GM23248 (cell line): ENCODE data around the gene VPS8. TPM values are rescaled to one million over a fixed set of nuclear protein-coding genes. Genes with fewer than 3 reads are reported as not detected.

ENCODE experiments used
- DNase-seq: peaks from one replicate; pipeline ENCODE4 v3.0.0-alpha.2; 2015
- H2AFZ ChIP-seq: fragments of 200-600 bp; sonication (generic); 2 replicates; pipeline ENCODE4 v1.6.1; 2016; ENCODE audit warnings: antibody characterized with exemption
- H3F3A ChIP-seq: fragments of 200-600 bp; sonication (generic); 2 replicates; pipeline ENCODE4 v1.6.1; 2016; ENCODE audit warnings: mild to moderate bottlenecking, antibody characterized with exemption, mixed run types; ENCODE audit not compliant: insufficient read depth
- H3K27ac ChIP-seq: fragments of 200-600 bp; sonication (generic); 2 replicates; pipeline ENCODE4 v1.5.1; 2016; ENCODE audit warnings: mild to moderate bottlenecking
- H3K27me3 ChIP-seq: fragments of 200-600 bp; sonication (generic); replicated peaks from 2 replicates; pipeline ENCODE4 v1.6.1; 2016; ENCODE audit warnings: mild to moderate bottlenecking; ENCODE audit not compliant: insufficient read depth
- H3K36me3 ChIP-seq: fragments of 200-600 bp; sonication (generic); 2 replicates; pipeline ENCODE4 v1.6.1; 2016; ENCODE audit warnings: low read depth, mild to moderate bottlenecking
- H3K4me1 ChIP-seq: fragments of 200-600 bp; sonication (generic); 2 replicates; pipeline ENCODE4 v1.6.1; 2016; ENCODE audit warnings: mild to moderate bottlenecking; ENCODE audit not compliant: insufficient read depth
- H3K4me2 ChIP-seq: fragments of 200-600 bp; sonication (generic); one replicate; pipeline ENCODE4 v1.6.1; 2016; ENCODE audit warnings: mild to moderate bottlenecking; ENCODE audit not compliant: unreplicated experiment
- H3K4me3 ChIP-seq: fragments of 200-600 bp; sonication (generic); 2 replicates; pipeline ENCODE4 v1.5.1; 2016; ENCODE audit warnings: mild to moderate bottlenecking
- H3K79me2 ChIP-seq: fragments of 200-600 bp; sonication (generic); 2 replicates; pipeline ENCODE4 v1.6.1; 2016; ENCODE audit warnings: mild to moderate bottlenecking; ENCODE audit not compliant: insufficient read depth
- H3K9ac ChIP-seq: fragments of 200-600 bp; sonication (generic); 2 replicates; pipeline ENCODE4 v1.6.1; 2016; ENCODE audit warnings: mild to moderate bottlenecking
- H3K9me2 ChIP-seq: fragments of 200-600 bp; sonication (generic); 2 replicates; pipeline ENCODE4 v1.6.1; 2016; ENCODE audit warnings: mixed run types, mild to moderate bottlenecking, moderate library complexity; ENCODE audit not compliant: insufficient read depth
- H3K9me3 ChIP-seq: fragments of 200-600 bp; sonication (generic); one replicate; pipeline ENCODE4 v1.6.1; 2017; ENCODE audit warnings: low read depth
- H4K20me1 ChIP-seq: fragments of 200-600 bp; sonication (generic); 2 replicates; pipeline ENCODE4 v1.6.0; 2016; ENCODE audit not compliant: insufficient read depth
- EZH2 ChIP-seq: fragments of 200-600 bp; sonication (generic); IDR thresholded peaks from 2 replicates; pipeline ENCODE4 v1.6.1; 2018; ENCODE audit warnings: antibody characterized with exemption, mild to moderate bottlenecking; ENCODE audit not compliant: insufficient read depth, poor library complexity, severe bottlenecking
- EZH2phosphoT487 ChIP-seq: fragments of 200-600 bp; sonication (generic); IDR thresholded peaks from 2 replicates; pipeline ENCODE4 v1.6.1; 2018; ENCODE audit warnings: antibody characterized with exemption, moderate library complexity, mild to moderate bottlenecking, low read depth; ENCODE audit not compliant: insufficient read depth
- WGBS, 2 experiments: methylation state at CpG; one replicate each; pipeline ENCODE4 v1.1.6; 2015 to 2017; ENCODE audit warnings: low lambda C conversion rate in 2 of 2, low coverage in 1 of 2; ENCODE audit errors: missing lambda C conversion rate in 2 of 2; 5-methylcytosine and 5-hydroxymethylcytosine counted together
- in situ Hi-C: fragments of 300-500 bp; cut with MboI; formaldehyde crosslinking; loops from 2 replicates; pipeline ENCODE4 v1.15.0; 2020
- polyA plus RNA-seq: library from polyadenylated mRNA; unstranded; fragments of >200 nt; fragmentation: Nextera tagmentation; extraction: Ambion mirVana; gene quantifications from 2 replicates; pipeline ENCODE4 v1.2.1, GENCODE V29; 2016
- total RNA-seq: library from RNA; depleted of rRNA; stranded (reverse); fragments of >200 nt; shearing (Covaris generic); gene quantifications from 2 replicates; pipeline ENCODE4 v1.2.3, GENCODE V29; 2014

The VPS8 gene
- total and polyA plus RNA-seq, 2 experiments from 2014 or later, result 17.8 to 45.5 TPM

- H3K9me3 ChIP-seq, result no peaks in the 10 kb centered on the region
- TF ChIP-seq EZH2phosphoT487 (no peak), EZH2 (no peak)
- H3K79me2 ChIP-seq, result no peaks in the 10 kb centered on the region
- WGBS, 2 experiments, result 96 to 97% methylated on average over 1 of the region's 1 CpG
- H2AFZ ChIP-seq, result no peak overlapping the region
- H3F3A ChIP-seq, result no peaks in the 10 kb centered on the region
- no peak overlapping the region for H3K9ac ChIP-seq
- H3K9me2 ChIP-seq, result no peaks in the 10 kb centered on the region
- no peaks in the 10 kb centered on the region for H4K20me1 ChIP-seq
- no peak overlapping the region for H3K4me2 ChIP-seq
- no peaks in the 10 kb centered on the region for H3K36me3 ChIP-seq
- no peaks in the 10 kb centered on the region for H3K27me3 ChIP-seq
- in situ Hi-C loops, result no loop called here
- H3K4me3 ChIP-seq, result no peak overlapping the region
- no peak overlapping the region for H3K27ac ChIP-seq
- no peak for DNase-seq
- H3K4me1 ChIP-seq, result no peaks in the 10 kb centered on the region
These were observed 225.8 kb downstream of the VPS8 start for GRCh38 chr3:185037801-185038200.

GRCh38 chr3:185040425-185040824, 228.5 kb downstream of the VPS8 start:
- DNase-seq, result no peak
- Histone ChIP-seq H3K9me2 (no peaks in the 10 kb centered on the region), H3K9me3 (no peaks in the 10 kb centered on the region), H3K27ac (no peak overlapping the region), H3K9ac (no peak overlapping the region), H2AFZ (no peak overlapping the region), H3K27me3 (no peaks in the 10 kb centered on the region), H3K79me2 (no peaks in the 10 kb centered on the region), H3K4me2 (no peak overlapping the region), H3K4me1 (peaks cover 5% of the 10 kb centered on the region), H3F3A (no peaks in the 10 kb centered on the region), H4K20me1 (no peaks in the 10 kb centered on the region), H3K4me3 (no peak overlapping the region), H3K36me3 (no peaks in the 10 kb centered on the region)
- 95 to 100% methylated on average over 1 of the region's 1 CpG for WGBS, 2 experiments
- in situ Hi-C loops, result no loop called here
- no peak for TF ChIP-seq EZH2
- TF ChIP-seq EZH2phosphoT487, result no peak

GRCh38 chr3:185041540-185041939, 229.6 kb downstream of the VPS8 start:
- Histone ChIP-seq H3K79me2 (no peaks in the 10 kb centered on the region), H3F3A (peaks cover 6% of the 10 kb centered on the region; the same call in 1 of the 2 replicates), H3K9ac (no peak overlapping the region), H2AFZ (no peak overlapping the region), H3K27ac (no peak overlapping the region), H4K20me1 (no peaks in the 10 kb centered on the region), H3K9me2 (no peaks in the 10 kb centered on the region), H3K9me3 (no peaks in the 10 kb centered on the region), H3K4me3 (no peak overlapping the region), H3K27me3 (no peaks in the 10 kb centered on the region), H3K4me1 (peaks cover 16% of the 10 kb centered on the region), H3K4me2 (no peak overlapping the region), H3K36me3 (no peaks in the 10 kb centered on the region)
- DNase-seq, result no peak
- TF ChIP-seq EZH2phosphoT487, result no peak
- TF ChIP-seq EZH2, result no peak
- in situ Hi-C loops, result no loop called here
- 96 to 98% methylated on average over 4 of the region's 4 CpGs for WGBS, 2 experiments

GRCh38 chr3:185042312-185043050, 230.5 kb downstream of the VPS8 start:
- DNase-seq, result no peak
- peaks cover 6% of the 10 kb centered on the region; the same call in 1 of the 2 replicates for H3F3A ChIP-seq
- TF ChIP-seq EZH2 (no peak), EZH2phosphoT487 (no peak)
- H3K9me2 ChIP-seq, result no peaks in the 10 kb centered on the region
- no peak overlapping the region for H3K4me2 ChIP-seq
- no peaks in the 10 kb centered on the region for H4K20me1 ChIP-seq
- H3K27me3 ChIP-seq, result no peaks in the 10 kb centered on the region
- no peak overlapping the region for H3K4me3 ChIP-seq
- H3K27ac ChIP-seq, result no peak overlapping the region
- no peak overlapping the region for H3K9ac ChIP-seq
- H3K79me2 ChIP-seq, result no peaks in the 10 kb centered on the region
- H2AFZ ChIP-seq, result no peak overlapping the region
- WGBS, 2 experiments, result 69 to 72% methylated on average over 7 of the region's 7 CpGs
- in situ Hi-C loops, result no loop called here
- H3K36me3 ChIP-seq, result no peaks in the 10 kb centered on the region
- H3K9me3 ChIP-seq, result no peaks in the 10 kb centered on the region
- peaks cover 16% of the 10 kb centered on the region for H3K4me1 ChIP-seq

GRCh38 chr3:185046164-185046515, 234.2 kb downstream of the VPS8 start:
- TF ChIP-seq EZH2 (no peak), EZH2phosphoT487 (no peak)
- peak overlapping the region; percentile 73 for H2AFZ ChIP-seq
- H3F3A ChIP-seq, result peaks cover 6% of the 10 kb centered on the region; the same call in 1 of the 2 replicates
- H3K79me2 ChIP-seq, result no peaks in the 10 kb centered on the region
- H3K9me2 ChIP-seq, result no peaks in the 10 kb centered on the region
- peak overlapping the region; percentile 35 for H3K4me2 ChIP-seq
- in situ Hi-C loops, result no loop called here
- WGBS, 2 experiments, result 75 to 85% methylated on average over 1 of the region's 1 CpG
- peak overlapping the region; percentile 42; the same call in 1 of the 2 replicates for H3K9ac ChIP-seq
- H3K4me1 ChIP-seq, result peaks cover 16% of the 10 kb centered on the region
- no peaks in the 10 kb centered on the region for H4K20me1 ChIP-seq
- peak; percentile 11 for DNase-seq
- H3K27me3 ChIP-seq, result no peaks in the 10 kb centered on the region
- H3K4me3 ChIP-seq, result no peak overlapping the region
- no peaks in the 10 kb centered on the region for H3K9me3 ChIP-seq
- H3K36me3 ChIP-seq, result no peaks in the 10 kb centered on the region
- H3K27ac ChIP-seq, result peak overlapping the region; percentile 55
